Tibial nerve (tissue), 4 donors: ENCODE results near the gene ATP4A.

Source experiments
- CTCF ChIP-seq, 5 experiments: fragments of 200-600 bp in 3 of 5; fragments of 450-650 bp in 2 of 5; sonication (generic) in 3 of 5; IDR thresholded peaks; one replicate each; pipeline ENCODE4 v1.5.1; 2016 to 2019; ENCODE audit warnings: antibody characterized with exemption in 5 of 5, mild to moderate bottlenecking in 3 of 5, moderate library complexity in 2 of 5
- EP300 ChIP-seq, 2 donors: sonication (generic); formaldehyde crosslinking; IDR thresholded peaks; one replicate each; pipeline ENCODE4 v1.6.1; 2017; ENCODE audit warnings: antibody characterized with exemption in 2 of 2, mild to moderate bottlenecking in 1 of 2
- POLR2A ChIP-seq, 2 donors: fragments of 450-650 bp; IDR thresholded peaks; one replicate each; pipeline ENCODE4 v1.6.1; 2017; ENCODE audit warnings: antibody characterized with exemption in 2 of 2, mild to moderate bottlenecking in 2 of 2, moderate library complexity in 2 of 2

DNA sequence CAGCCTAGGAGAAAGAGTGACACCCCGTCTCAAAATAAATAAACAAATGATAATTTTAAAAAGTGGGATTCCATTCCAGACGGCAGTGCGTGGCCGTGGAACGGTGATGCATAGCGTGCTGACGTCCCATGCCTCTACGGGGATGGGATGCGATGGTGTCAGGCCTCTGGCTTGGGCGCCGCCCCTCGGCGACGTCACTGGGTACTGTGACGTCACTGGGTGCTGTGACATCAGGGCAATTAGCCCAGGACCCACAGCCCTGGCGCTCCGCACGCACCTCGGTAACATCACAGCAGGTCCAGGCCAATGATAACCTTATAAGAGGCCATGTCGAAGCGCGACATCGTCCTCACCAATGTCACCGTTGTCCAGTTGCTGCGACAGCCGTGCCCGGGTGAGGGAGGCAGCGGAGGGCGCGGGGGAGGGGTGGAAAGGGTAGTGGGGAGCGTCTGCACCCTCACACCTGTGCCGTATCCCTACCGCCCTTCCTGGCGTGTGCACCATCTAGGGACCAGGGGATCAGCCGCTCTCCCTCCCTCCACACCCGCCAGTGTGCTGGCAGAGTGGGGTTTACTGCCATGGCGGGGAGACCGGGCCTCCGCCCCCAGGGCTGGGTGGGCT, 30.1 kb downstream of the ATP4A start, which contains the start of gene GAPDHS:
- no peak for TF ChIP-seq POLR2A (IDR thresholded peaks at IDR 0.05)
- no peak for TF ChIP-seq CTCF (IDR thresholded peaks at IDR 0.05)
- no peak for TF ChIP-seq EP300 (IDR thresholded peaks at IDR 0.05)
